Stimulated activated CD4-positive, alpha-beta T cell treated with anti-CD3 and anti-CD28 coated beads, Interleukin-1b, Interleukin-23, amount 100 ng/mL, for 24 hours (primary cell): ENCODE results near the gene OGFOD3.
"Not testable (repeated sequence)": the region's sequence is repeated elsewhere in the genome, so short reads cannot be mapped to it uniquely, and the experiment has no call there.

ENCODE experiments used
- DNase-seq, 4 experiments: peaks; one replicate each; pipeline ENCODE4 v3.0.0-alpha.2; 2020; ENCODE audit warnings: low read depth in 4 of 4, low spot score in 1 of 4

Gene OGFOD3

DNA sequence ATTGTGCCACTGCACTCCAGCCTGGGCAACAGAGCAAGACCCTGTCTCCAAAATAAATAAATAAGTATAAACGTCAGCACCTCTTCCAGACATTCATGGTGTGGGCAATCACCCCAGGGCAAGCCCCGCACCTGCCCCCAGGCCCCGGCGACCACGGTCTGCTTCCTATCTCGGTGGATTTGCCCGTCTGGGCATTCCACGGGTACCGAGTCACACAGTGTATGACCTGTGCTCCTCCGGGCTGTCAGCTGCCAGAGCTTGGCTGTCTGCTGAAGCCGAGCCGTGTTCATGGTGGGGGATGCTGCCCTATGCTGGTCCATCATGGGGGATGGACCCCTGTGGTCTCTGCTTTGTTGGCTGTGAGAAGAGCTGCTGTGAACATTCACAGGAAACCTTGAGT is 16.7 kb upstream of the OGFOD3 start:
- DNase-seq: no peak

GRCh38 chr17:82434216-82434565 is 15.8 kb upstream of the OGFOD3 start:
- no peak for DNase-seq

GRCh38 chr17:82433560-82434215 is 15.3 kb upstream of the OGFOD3 start:
- no peak for DNase-seq

DNA sequence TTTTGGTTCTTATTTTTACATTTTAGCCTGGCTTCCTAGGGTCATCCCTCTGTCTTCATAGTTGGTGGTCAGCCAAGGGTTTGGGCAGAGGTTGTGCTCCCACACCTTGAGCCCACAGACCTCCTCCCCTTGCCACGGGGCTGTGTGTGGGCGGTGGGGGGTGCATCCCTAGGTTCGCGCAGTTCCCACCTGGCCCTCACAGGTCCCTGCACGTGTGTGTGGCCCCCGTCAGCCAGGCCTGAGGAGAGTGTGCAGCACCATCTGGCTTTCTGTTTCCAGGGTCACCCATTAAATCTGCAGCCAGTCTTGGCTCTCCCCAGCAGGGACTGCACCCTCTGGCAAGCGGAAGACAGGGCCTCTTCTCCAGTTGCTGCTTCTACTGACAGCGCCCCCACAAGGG is 13.6 kb upstream of the OGFOD3 start:
- DNase-seq: no peak

GRCh38 chr17:82429824-82430223 is 11.4 kb upstream of the OGFOD3 start:
- no peak for DNase-seq

GRCh38 chr17:82428546-82428945 is 10.2 kb upstream of the OGFOD3 start:
- no peak for DNase-seq

GRCh38 chr17:82424863-82425159 is 6.4 kb upstream of the OGFOD3 start:
- DNase-seq: no peak

- DNase-seq: peak; percentile 26 to 48 (median 28)
Observed at GRCh38 chr17:82424001-82424862, 5.8 kb upstream of the OGFOD3 start.

DNA sequence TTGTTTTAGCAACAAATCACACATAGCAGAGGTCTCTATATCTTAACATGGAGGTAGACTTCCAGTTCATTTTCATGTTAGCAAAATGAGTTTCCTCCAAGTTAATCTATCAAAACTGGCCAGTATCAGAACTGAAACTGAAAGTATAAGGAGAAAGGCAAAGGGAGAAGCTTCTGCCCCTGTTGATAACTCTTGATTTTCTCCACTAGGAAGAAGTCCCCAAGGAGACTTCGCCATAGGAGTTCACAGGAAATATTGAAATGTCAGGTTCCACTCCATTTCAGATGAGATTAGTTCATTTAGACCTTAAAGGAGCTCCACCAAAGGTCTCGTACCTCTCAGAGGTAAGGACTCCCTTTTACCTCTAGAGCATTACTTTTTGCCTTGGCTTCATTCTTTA is 1.2 kb upstream of the OGFOD3 start:
- no peak for DNase-seq

DNA sequence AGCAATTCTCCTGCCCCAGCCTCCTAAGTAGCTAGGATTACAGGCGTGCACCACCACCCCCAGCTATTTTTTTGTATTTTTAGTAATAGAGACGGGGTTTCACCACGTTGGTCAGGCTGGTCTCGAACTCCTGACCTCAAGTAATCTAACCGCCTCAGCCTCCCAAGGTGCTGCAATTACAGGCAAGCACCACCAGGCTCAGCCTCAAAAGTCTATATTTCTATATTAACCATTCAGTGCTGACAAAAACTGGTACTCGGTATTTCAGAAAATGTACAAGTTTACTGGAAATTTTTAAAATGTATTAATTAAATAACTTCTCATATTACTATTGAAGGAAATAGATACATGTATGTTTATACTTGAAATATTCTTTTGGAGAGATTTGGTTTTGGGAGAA is 1.6 kb downstream of the OGFOD3 start:
- DNase-seq: no peak

DNA sequence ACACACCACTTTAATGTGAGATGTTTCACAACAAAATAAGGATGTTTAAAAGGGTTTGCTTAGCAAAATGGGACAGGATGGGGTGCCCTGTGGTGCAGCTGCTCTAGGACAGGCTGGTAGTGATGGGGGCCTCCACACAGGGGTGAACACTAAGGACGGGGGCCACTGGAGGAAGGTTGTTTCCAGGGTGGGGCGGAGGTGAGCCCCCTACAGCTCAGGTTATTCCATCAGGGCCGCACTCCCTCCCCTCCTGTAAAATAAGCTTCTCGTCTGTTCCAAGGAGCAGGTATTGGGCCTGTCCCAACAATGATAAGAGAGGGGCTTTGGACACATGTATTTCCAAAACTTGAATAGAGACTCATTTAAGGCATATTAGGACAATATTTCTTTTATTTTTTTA is 2.1 kb downstream of the OGFOD3 start:
- no peak for DNase-seq

GRCh38 chr17:82415786-82416185 is 2.6 kb downstream of the OGFOD3 start:
- DNase-seq: no peak

- DNase-seq: no peak
Observed at GRCh38 chr17:82415336-82415735, 3.0 kb downstream of the OGFOD3 start.

DNA sequence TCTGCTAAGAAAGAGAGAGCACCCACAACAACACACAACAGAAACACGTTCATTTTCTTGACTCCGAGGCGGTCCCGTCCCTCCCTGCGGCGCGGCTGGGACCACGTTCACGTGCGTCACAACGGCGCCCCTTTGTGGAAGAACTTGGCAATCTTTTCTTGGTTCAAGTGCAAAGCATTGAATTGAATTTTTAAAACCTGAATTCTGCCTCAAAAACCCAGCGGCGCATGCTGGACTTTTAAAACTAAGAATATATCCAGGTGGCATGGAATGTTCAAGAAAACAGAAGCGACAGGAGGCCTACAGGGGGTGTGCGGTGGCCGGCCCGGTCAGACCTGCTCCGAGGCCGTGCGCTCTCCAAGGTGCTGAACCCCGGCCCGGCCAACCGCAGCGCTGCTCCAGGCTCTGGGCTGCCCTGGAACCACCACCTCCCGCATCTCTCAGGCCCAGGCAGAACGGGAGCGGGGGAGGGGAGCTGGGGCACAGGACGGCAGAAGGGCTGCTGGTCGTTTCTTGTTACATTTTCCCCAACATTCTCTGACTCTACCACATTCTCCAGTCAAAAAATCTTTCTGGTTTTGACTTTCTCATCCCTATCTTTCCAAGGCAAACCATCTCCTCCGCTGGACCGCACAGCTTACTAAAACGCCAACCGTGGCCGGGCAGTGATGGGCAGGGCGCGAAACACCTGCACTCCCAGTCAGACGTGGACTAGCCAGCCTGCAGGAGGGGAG is 3.7 kb downstream of the OGFOD3 start:
- DNase-seq: peak; percentile 37 to 65 (median 58)

DNA sequence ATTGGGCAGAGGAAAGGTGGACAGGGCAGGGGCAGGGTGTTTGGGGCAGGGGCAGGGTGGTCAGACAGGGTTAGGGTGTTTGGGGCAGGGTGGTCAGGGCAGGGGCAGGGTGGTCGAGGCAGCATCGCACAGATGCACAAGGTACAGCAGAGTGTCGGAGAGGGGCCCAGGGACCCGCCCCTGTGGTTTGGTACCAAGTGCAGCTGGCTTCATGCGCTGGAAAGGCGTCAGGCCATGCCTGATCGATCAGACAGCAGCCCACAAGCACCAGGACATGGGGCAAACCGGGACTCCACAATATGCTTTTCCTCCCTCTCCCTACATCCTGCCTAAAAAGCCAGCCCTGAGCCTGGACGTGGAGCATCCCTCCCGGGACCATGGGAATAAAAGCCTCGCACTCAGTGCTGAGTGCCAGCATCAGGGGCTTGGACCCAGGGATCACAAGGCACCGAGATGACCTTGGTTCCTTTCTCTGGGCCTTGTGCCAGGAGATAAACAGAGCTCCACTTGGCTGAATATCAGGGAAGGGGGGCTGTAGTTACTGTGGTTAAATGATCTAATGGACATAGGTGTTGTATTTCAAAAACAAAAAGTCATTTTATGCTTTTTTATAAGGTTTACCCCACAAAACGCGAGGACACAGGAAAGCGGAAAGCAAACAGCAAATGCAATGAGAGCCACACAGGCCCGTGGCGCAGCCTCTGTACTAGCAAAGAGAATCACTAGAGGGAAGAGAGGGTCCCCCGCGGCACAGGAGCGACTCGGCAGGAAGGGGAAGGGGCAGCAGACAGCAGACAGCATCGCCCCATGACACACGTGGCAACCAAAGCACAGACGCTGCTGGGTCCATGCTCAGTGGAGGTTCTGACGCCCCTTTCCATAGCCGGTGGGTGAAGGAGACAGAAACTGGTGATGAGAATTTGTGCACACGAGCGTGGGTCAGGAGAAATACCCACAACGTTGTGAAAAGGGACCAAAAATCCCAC is 5.6 kb downstream of the OGFOD3 start:
- DNase-seq: no peak

DNA sequence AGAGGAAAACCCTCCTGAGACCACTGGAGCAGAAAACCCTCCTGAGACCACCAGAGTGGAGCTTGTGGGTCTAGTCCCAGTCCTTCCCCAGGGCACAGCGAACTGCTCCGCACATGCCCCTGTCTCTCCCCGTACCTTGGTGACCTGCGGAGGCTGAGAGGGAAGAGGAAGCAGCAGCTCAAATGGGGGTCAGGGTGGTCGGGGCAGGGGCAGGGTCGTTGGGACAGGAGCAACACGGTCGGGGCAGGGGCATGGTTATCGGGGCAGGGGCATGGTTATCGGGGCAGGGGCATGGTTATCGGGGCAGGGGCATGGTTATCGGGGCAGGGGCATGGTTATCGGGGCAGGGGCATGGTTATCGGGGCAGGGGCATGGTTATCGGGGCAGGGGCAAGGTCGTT is 6.3 kb downstream of the OGFOD3 start:
- not testable (repeated sequence) for DNase-seq

GRCh38 chr17:82411396-82412053 is 6.9 kb downstream of the OGFOD3 start:
- DNase-seq: no peak

- DNase-seq: no peak
Observed at GRCh38 chr17:82410014-82410716, 8.2 kb downstream of the OGFOD3 start.

GRCh38 chr17:82408938-82409318 is 9.5 kb downstream of the OGFOD3 start:
- DNase-seq: no peak
